SK-N-MC (cell line): Measurements from ENCODE around the gene CPZ.

Experiments used
- DNase-seq: peaks from one replicate; pipeline ENCODE4 v3.0.0-alpha.2; 2011; ENCODE audit warnings: low read depth, low spot score
- H3K27ac ChIP-seq: fragments of 200-600 bp; sonication (generic); 2 replicates; pipeline ENCODE4 v1.5.1; 2016; ENCODE audit warnings: mixed run types
- H3K36me3 ChIP-seq: fragments of 200-600 bp; sonication (generic); 2 replicates; pipeline ENCODE4 v1.6.1; 2017; ENCODE audit warnings: antibody characterized with exemption, low read length, mixed read lengths; ENCODE audit not compliant: insufficient read depth
- H3K4me3 ChIP-seq: fragments of 200-600 bp; sonication (generic); 2 replicates; pipeline ENCODE4 v1.5.1; 2016
- H3K9ac ChIP-seq: fragments of 200-600 bp; sonication (generic); 2 replicates; pipeline ENCODE4 v1.8.0; 2017; ENCODE audit warnings: mixed run types, mixed read lengths; ENCODE audit not compliant: insufficient read length
- H3K9me3 ChIP-seq: fragments of 200-600 bp; sonication (generic); 2 replicates; pipeline ENCODE4 v1.6.1; 2017; ENCODE audit warnings: low read depth, mild to moderate bottlenecking, antibody characterized with exemption, low read length, moderate library complexity, mixed read lengths
- EZH2 ChIP-seq: fragments of 200-600 bp; sonication (generic); IDR thresholded peaks from one replicate; pipeline ENCODE4 v1.6.1; 2017; ENCODE audit warnings: antibody characterized with exemption
- FOXP2 ChIP-seq: optimal IDR thresholded peaks from 2 replicates; pipeline ENCODE3; 2011; ENCODE audit warnings: mild to moderate bottlenecking, moderate library complexity; ENCODE audit not compliant: insufficient read depth; ENCODE audit errors: extremely low read length, control extremely low read depth
- POLR2AphosphoS5 ChIP-seq: IDR thresholded peaks from 2 replicates; pipeline ENCODE4 v1.6.1; 2012; ENCODE audit warnings: mild to moderate bottlenecking, low read depth, low read length, borderline replicate concordance

Gene CPZ

DNA sequence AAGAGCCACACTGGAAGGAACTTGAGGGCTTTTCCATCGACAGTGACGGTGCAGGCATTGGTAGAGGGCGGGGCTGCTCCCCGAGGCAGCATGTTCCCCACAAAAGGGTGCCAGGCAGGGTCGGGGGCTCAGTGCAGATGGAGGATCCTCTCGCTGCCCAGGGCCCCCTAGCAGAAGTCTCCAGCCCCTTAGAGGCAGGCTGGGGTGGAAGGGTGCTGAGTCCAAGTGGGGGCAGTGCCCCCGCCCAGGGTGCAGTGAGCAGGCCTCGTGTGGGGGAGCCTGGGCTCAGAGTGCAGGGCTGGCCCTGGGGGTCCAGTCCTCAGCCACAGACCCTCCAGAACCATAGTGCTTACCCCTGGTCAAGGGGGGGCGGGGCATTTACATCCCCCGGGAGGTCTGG, 9.0 kb downstream of the CPZ start:
- Histone ChIP-seq H3K9ac (no peak overlapping the region), H3K4me3 (no peak overlapping the region), H3K9me3 (no peaks in the 10 kb centered on the region), H3K36me3 (no peaks in the 10 kb centered on the region), H3K27ac (no peak overlapping the region)
- no peak for DNase-seq
- TF ChIP-seq FOXP2 (no peak), EZH2 (no peak), POLR2AphosphoS5 (no peak)

DNA sequence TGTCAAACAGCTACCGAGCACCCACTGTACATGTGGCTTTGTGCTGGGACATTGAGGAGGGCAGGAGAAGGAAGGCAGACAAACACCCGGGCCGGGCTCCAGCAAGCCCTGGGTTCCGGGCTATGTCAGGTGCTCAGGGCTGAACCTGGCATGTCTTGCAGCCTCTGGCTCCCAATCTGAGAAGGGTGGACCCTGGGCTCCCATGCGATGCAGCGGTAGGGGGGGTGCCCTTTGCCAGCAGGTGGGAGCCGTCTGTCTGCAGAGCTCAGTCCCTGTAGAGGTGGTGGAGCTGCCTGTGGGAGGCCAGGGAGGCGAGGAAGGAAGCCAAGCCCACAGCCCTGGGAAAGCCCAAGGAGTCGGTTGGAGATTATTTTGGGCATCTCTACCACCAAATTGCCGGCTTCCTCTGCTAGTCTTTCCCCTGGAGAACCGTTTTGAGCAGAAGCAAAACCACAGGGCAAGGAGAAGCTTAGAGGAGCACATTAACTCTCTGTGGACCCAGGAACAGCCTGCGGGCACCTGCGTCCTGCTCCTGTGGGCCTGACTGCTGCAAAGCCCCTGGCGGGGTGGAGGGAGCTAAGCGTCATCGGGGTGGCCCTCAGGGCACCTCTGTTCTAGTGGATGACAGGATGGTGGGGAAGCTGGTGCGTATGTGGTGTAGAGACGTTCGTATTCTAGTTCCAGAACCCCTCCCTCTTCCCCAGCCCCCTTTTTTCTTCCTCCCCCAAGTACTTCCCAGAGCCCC, 10.3 kb downstream of the CPZ start:
- Histone ChIP-seq H3K36me3 (no peaks in the 10 kb centered on the region), H3K9ac (no peak overlapping the region), H3K4me3 (no peak overlapping the region), H3K27ac (no peak overlapping the region), H3K9me3 (no peaks in the 10 kb centered on the region)
- DNase-seq: no peak
- TF ChIP-seq POLR2AphosphoS5: no peak

DNA sequence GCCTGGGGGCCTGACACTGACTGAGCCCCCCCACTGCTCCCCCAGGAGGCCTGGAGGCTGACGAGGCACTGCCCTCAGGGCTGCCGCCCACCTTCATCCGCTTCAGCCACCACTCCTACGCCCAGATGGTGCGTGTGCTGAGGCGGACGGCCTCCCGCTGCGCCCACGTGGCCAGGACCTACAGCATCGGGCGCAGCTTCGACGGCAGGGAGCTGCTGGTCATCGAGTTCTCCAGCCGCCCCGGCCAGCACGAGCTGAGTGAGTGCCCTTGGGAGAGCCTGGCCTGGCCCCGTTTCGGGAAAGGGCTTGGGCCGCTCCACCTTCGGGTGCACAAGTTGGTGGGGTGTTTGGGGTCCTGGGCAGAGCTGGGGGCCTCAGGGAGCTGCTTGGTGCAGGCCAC, 11.4 kb downstream of the CPZ start:
- no peak for DNase-seq
- no peak overlapping the region for H3K9ac ChIP-seq
- no peaks in the 10 kb centered on the region for H3K9me3 ChIP-seq
- no peak overlapping the region for H3K4me3 ChIP-seq
- H3K27ac ChIP-seq: no peak overlapping the region
- no peak for TF ChIP-seq FOXP2
- TF ChIP-seq POLR2AphosphoS5: no peak
- no peak for TF ChIP-seq EZH2
- H3K36me3 ChIP-seq: no peaks in the 10 kb centered on the region

DNA sequence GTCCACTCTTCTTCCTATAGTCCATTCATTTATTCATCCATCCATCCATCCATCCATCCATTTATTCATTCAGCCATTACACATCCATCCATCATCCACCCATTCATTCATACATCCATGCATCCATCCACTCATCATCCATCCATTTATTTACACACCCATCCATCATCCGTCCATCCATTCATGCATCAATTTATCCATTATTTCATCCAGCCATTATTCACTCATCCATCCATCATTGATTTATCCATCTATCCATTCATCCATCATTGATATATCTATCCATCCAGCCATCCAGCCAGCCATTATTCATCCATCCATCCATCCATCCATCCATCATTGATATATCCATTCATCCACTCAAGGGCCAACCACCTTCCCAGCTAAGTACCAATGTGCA, 12.7 kb downstream of the CPZ start:
- Histone ChIP-seq H3K9me3 (no peaks in the 10 kb centered on the region), H3K4me3 (no peak overlapping the region), H3K9ac (no peak overlapping the region), H3K36me3 (no peaks in the 10 kb centered on the region), H3K27ac (no peak overlapping the region)
- DNase-seq: no peak
- TF ChIP-seq FOXP2 (no peak), POLR2AphosphoS5 (no peak), EZH2 (no peak)

DNA sequence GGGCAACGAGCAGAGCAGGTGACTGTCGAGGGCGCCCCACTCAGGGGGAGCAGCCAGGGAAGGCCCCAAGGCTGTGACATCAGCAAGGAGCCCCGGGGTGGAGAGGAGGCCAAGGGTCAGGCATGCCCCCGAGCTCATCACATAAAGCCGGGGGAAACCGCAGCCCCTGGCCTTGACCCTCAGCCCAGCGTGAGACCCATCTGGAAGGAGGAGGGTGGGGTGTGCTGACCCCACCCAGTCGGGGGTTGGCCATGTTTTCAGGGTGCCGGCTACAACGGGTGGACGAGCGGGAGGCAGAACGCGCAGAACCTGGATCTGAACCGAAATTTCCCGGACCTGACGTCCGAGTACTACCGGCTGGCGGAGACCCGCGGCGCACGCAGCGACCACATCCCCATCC, 13.9 kb downstream of the CPZ start:
- H3K9ac ChIP-seq: no peak overlapping the region
- no peaks in the 10 kb centered on the region for H3K9me3 ChIP-seq
- no peak overlapping the region for H3K4me3 ChIP-seq
- TF ChIP-seq EZH2 (no peak), FOXP2 (no peak)
- H3K27ac ChIP-seq: no peak overlapping the region
- no peak for DNase-seq
- no peaks in the 10 kb centered on the region for H3K36me3 ChIP-seq

DNA sequence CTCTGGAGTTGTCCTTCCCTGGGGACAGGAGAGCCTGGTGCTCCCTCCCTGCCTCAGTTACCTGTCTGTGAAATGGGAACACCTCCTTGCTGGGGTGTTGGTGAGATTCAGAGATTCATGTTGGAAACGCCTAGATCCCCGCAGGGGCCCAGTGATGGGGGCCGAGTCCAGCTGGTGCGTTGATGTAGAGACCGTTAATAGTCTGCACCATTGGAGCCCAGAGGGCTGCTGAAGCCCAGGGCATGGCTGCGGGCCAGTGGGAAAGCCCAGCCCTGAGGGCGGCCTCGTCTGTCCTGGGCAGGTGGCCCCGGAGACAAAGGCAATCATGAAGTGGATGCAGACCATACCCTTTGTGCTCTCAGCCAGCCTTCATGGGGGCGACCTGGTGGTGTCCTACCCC, 14.4 kb downstream of the CPZ start:
- no peak for TF ChIP-seq POLR2AphosphoS5
- no peak for TF ChIP-seq EZH2
- no peak for TF ChIP-seq FOXP2
- DNase-seq: no peak
- no peak overlapping the region for H3K4me3 ChIP-seq
- H3K9ac ChIP-seq: no peak overlapping the region
- no peak overlapping the region for H3K27ac ChIP-seq
- no peaks in the 10 kb centered on the region for H3K36me3 ChIP-seq
- no peaks in the 10 kb centered on the region for H3K9me3 ChIP-seq

DNA sequence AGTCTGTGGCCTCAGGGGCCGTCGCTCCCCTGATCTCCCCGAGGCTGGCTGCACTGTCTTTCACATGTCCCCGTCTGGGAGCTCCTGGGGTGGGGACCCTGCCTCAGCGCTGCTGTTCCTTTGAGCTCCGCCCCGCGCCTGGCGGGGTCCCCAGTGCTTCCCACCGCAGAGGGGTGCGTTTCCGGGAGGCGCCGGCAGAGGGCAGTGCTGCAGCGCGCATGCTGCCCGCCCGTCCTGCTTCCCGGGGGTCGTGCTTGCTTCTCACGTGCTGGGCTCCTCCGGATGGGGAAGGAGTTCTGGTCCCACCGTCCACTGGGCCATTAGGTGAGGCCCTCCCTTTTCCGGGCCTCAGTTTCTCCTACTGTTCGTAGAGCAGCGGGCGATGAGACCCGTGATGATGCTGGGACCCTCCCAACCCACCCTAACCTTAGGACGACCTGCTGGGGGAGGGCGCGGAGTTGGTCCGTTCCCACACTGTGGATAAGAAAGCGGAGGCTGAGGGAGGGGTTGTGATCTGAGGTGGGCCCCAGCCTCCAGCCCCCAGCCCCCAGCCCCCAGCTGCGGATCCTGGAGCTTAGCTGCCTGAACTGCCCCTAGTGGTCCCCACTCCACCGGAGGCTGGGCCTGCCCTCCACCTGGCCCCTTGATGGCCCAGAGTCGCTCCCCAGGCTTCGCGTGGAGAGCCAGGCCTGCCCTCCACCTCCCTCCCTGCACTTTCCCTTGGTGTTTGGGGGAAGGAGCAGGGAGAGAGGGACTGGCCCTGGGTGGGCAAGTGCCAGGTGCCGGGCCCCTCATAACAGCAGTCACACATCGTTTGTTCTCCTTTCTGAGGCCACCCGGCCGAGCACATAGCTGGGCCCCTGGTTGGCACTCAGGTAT, 15.3 kb downstream of the CPZ start:
- H3K27ac ChIP-seq: no peak overlapping the region
- TF ChIP-seq EZH2: no peak
- TF ChIP-seq FOXP2: no peak
- TF ChIP-seq POLR2AphosphoS5: no peak
- DNase-seq: no peak
- H3K9me3 ChIP-seq: no peaks in the 10 kb centered on the region
- H3K9ac ChIP-seq: no peak overlapping the region
- H3K36me3 ChIP-seq: no peaks in the 10 kb centered on the region
- H3K4me3 ChIP-seq: no peak overlapping the region

DNA sequence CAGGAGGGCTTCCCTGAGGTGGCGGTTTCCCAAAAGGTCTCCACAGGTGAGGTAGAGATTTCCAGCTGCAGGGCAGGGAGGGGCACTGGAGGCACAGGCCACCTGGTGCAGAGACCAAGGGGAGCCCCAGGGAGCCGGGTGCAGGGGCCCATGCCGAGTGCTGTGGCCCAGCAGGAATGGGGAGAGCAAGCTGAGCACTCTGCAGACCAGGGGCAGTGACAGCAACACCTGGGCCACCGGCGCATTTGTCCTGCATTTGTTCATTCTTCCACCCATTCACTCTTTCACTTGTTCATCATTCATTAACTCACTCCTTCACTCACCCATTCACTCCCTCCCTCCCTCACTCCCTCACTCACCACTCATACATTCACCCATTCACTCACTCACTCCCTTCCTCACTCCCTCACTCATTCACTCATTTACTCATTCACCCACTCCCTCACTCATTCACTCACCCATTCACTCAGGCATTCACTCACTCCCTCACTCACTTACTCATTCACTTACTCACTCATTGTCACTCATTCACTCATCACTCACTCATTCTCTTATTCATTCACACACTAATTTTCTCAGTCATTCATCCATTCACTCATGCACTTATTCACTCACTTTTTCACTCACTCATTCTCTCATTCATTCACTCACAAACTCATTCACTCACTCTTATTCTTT, 16.3 kb downstream of the CPZ start:
- TF ChIP-seq POLR2AphosphoS5 (no peak), EZH2 (no peak), FOXP2 (no peak)
- DNase-seq: no peak
- H3K36me3 ChIP-seq: no peaks in the 10 kb centered on the region

More for the DNA sequence above, 16.3 kb downstream of the CPZ start:
- Histone ChIP-seq H3K9me3 (no peaks in the 10 kb centered on the region), H3K27ac (no peak overlapping the region), H3K9ac (no peak overlapping the region), H3K4me3 (no peak overlapping the region)
